Activated CD4-positive, alpha-beta T cell treated with anti-CD3 and anti-CD28 coated beads for 24 hours (primary cell): Measurements from ENCODE around the gene C11orf54.
"Not testable (repeated sequence)": the region's sequence is repeated elsewhere in the genome, so short reads cannot be mapped to it uniquely, and the experiment has no call there.

ENCODE experiments used
- DNase-seq, 2 donors: peaks; one replicate each; pipeline ENCODE4 v3.0.0-alpha.2; 2020; ENCODE audit warnings: low read depth in 2 of 2

C11orf54 gene

GRCh38 chr11:93766504-93766903 is 25.0 kb downstream of the C11orf54 start:
- DNase-seq, result no peak

DNA sequence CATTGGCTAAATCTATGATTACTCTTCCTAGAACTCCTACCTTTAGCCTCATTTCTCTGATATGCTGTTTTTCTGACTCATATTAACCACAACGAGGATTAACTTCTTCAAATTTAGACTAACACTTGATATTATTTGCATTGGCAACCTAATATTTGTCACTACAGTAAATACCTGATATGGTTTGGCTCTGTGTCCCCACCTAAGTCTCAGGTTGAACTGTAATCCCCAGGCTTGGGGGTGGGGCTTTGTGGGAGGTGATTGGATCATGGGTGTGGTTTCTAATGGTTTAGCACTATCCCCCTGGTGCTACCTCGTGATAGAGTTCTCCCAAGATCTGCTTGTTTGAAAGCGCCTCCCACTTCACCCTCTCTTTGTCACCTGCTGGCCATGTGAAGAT is 25.5 kb downstream of the C11orf54 start:
- DNase-seq, result no peak

GRCh38 chr11:93770160-93770559 is 28.7 kb downstream of the C11orf54 start:
- no peak for DNase-seq

- DNase-seq, result no peak
These were observed 30.7 kb downstream of the C11orf54 start for GRCh38 chr11:93772123-93772522.

GRCh38 chr11:93773045-93773477 is 31.6 kb downstream of the C11orf54 start:
- DNase-seq, result no peak

DNA sequence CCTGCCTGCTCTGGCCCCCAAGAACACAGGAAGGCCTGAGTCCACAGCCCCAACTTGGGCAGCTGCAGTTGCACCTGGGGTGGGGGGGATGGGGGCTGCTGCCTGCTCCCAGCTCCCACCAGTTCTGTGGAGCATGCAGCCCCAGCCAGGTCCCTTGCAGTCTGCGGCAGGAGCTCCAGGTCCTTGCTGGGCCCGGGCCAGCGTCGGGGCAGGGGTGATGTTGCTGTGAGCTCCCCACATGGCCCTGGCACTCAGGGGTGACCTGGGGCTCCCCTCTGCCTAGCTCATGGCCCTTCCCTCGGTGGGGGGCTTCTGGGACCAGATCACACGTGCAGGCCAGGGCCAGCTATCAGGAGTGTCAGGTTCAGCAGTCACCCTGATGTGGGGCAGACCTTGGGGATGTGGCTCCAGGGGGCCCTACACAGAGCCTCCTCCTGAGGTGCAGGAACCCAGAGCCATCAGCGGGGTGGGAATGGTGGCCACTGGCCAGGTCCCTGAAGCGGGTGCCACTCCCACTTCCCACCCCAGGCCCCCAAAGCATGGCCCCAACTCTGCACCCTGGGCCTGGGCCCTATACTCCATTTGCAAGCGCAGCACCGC is 32.2 kb downstream of the C11orf54 start:
- DNase-seq, result no peak

GRCh38 chr11:93774560-93774959 is 33.1 kb downstream of the C11orf54 start:
- not testable (repeated sequence) for DNase-seq

DNA sequence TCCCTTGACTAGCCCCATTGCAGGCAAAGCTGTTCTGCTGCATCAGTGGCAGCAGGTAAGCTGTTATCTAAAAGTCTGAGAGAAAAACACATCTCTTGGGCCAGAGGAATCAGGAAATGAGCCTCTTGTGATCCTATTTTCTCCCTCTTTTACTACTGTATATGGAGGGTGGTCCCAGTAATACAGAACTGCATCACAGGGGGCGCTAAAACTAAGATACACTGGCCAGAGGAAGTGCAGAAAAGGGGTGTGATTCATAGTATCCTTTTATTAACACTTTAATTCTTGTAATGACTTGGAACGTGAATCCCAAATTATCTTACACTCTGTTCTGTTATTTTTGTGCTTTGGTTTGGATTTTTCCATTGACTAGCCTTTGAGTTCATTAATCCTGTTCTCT is 33.8 kb downstream of the C11orf54 start:
- DNase-seq, result no peak

DNA sequence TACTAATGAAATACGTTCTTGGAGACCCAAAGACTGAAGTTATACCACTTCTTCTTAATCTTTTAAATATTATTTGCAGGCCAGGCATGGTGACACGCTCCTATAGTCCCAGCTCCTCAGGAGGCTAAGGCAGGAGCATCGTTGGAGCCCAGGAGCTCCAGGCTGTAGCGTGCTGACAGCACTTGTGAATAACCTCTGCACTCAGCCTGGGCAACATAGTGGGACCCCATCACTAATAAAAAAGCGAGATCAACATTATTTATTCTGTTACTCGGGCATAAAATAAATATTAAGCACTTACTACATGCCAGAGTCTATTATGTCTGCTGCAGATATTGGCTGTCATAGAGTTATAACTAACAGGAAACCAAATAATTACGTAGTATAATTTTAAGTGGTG is 41.9 kb downstream of the C11orf54 start:
- DNase-seq, result no peak

GRCh38 chr11:93783765-93784144 is 42.3 kb downstream of the C11orf54 start:
- no peak for DNase-seq

DNA sequence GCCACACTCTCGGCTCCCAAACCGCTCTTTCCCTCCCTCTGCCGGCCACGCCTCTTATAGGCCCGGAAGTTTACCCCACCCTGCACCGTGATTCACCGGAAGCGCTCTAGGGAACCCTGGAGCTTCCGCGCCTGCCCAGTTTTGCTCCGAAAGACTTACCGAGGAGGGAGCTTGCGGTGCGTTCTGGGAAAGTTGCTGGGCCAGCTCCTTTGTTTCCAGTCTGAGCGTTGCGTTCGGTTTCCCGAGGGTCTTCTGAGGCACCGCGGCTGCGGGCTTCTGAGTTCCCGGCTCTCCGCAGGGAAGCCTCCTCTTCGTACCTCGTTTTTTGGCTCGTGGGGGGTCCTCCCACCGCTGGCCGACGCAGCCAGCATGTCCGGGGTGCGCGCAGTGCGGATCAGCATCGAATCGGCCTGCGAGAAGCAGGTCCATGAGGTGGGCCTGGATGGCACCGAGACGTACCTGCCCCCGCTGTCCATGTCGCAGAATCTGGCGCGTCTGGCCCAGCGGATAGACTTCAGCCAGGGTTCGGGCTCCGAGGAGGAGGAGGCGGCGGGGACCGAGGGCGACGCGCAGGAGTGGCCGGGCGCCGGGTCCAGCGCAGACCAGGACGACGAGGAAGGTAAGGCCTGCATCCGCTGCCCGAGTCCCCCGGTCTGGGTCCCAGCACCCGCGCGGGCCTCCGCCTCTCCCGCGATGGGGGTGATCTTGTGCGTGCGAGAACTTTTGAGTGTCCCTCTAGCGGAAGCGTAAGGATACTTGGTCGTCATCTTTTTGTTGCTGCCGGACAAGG is 42.9 kb downstream of the C11orf54 start, which contains the start of gene MED17:
Gene MED17 (plus strand): TSS at position 138 of the 790 bp plus-strand sequence. CDS start 232 bp downstream, at position 370.
- peak; percentile 80 to 87 for DNase-seq

DNA sequence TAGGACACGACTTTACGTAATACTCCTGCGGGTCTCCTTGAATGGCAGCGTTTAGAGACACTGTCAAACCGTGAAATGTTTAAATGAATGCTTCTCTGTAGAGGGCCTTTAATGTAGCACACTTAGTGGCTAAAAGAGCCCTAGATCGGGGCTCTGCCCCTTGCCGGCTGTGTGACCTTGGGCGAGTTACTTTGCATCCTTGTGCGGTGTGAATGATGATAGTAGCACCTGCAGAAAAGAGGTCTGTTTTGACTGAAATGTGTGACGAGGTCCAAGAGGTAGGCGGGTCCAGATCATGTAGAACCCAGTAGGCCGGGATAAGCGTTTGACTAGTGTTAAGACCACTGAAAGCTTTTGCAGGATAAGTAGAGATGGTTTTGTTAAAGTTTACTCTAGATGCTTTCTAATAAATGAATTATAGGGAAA is 43.5 kb downstream of the C11orf54 start:
- no peak for DNase-seq

GRCh38 chr11:93791493-93791892 is 50.0 kb downstream of the C11orf54 start:
- no peak for DNase-seq

DNA sequence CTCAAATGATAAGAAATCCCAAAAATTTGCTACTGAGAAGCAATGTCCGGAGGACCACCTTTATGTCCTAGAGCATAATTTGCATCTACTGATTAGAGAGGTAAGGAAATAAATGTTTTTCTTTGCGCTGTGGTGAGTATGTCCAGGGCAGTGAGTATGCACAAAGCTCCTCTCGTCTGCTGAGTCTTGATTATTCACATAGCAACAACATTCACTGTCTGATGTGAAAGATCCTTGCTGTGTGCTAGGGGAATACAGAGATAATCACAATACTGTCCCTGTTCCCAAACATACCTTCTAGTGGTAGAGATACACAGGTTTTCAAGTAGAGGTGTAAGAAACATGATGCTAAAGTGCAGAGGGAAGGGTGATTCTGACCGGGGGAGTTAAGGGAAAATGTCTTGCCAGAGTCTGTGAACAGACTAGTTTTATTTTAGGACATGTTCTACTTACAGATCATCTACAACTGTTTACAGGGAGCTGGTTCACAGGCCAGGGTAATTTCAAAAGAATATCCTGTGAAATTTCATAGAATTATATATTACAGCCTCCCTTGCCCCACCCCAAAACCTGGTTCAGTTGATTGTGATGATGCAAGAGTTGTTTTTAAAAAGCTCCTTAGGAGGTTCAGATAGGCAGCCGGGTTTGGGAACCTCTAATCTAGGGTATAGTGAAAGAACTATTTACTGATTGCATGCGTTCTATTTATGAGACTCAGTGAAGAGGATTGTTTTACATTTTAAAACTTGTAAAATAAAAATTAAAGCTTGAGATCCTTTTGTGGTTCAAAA is 55.2 kb downstream of the C11orf54 start:
- no peak for DNase-seq

GRCh38 chr11:93801366-93801765 is 59.9 kb downstream of the C11orf54 start:
- DNase-seq, result no peak

- no peak for DNase-seq
These were observed 63.4 kb downstream of the C11orf54 start for GRCh38 chr11:93804879-93805278.

DNA sequence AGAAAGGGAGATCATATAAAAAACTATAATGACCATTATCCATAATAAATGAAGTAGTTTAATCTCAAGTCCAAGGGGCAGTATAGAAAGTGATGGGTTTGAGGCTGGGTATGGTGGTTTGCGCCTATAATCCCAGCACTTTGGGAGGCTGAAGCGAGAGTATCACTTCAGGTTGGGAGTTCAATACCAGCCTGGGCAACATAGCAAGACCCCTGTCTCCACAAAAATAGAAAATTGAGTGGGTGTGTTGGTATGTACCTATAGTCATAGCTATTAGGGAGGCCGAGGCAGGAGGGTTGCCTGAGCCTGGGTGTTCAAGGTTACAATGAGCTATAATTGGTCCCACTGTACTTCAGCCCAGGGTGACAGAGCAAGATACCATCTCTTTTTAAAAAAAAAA is 66.5 kb downstream of the C11orf54 start:
- DNase-seq, result no peak

GRCh38 chr11:93813974-93814373 is 72.5 kb downstream of the C11orf54 start:
- DNase-seq, result no peak
